K562 (cell line): ENCODE data around the gene OR52A5. TPM values are rescaled to one million over a fixed set of nuclear protein-coding genes. Genes with fewer than 3 reads are reported as not detected.

ENCODE experiments used
- CEBPG ChIP-seq, 3 experiments: fragments of 200-800 bp in 1 of 3; sonication (Bioruptor generic) in 1 of 3; sonication (generic) in 1 of 3; formaldehyde crosslinking in 1 of 3; IDR thresholded peaks in 2 of 3; conservative IDR thresholded peaks in 1 of 3; 2 replicates each; pipeline versions ENCODE4 v1.6.1 to v1.8.0; 2016 to 2022; ENCODE audit warnings: missing compliant biosample characterization in 2 of 3, missing genetic modification characterization in 2 of 3, mild to moderate bottlenecking in 1 of 3, missing genetic modification reagents in 1 of 3
- CHCHD3 ChIP-seq: fragments of 250-450 bp; sonication (Bioruptor Pico); IDR thresholded peaks from 2 replicates; pipeline ENCODE4 v2.1.2; 2022; ENCODE audit warnings: mild to moderate bottlenecking
- CHD1 ChIP-seq: fragments of 200-600 bp; sonication (generic); IDR thresholded peaks from one replicate; pipeline ENCODE4 v1.6.1; 2012; ENCODE audit warnings: mild to moderate bottlenecking, moderate library complexity, low read length, inconsistent platforms
- CTCF ChIP-seq, 3 experiments: IDR thresholded peaks in 2 of 3; conservative IDR thresholded peaks in 1 of 3; 2 replicates each; pipeline ENCODE4 v1.5.1; 2011 to 2012; ENCODE audit warnings: low read length in 3 of 3, mild to moderate bottlenecking in 3 of 3, control low read depth in 2 of 3, improper control_type of control experiment in 1 of 3, inconsistent platforms in 1 of 3, low read depth in 1 of 3, mixed read lengths in 1 of 3, moderate library complexity in 1 of 3; ENCODE audit not compliant: insufficient read depth in 2 of 3
- CXXC5 ChIP-seq: fragments of 250-450 bp; sonication (Bioruptor Pico); IDR thresholded peaks from 2 replicates; pipeline ENCODE4 v1.8.0; 2022; ENCODE audit warnings: inconsistent platforms, mild to moderate bottlenecking, moderate library complexity
- EP400 ChIP-seq: fragments of 450-650 bp; IDR thresholded peaks from 2 replicates; pipeline ENCODE4 v1.6.1; 2017; ENCODE audit warnings: antibody characterized with exemption, mild to moderate bottlenecking, moderate library complexity
- EZH2 ChIP-seq: IDR thresholded peaks from 2 replicates; pipeline ENCODE4 v1.6.1; 2012; ENCODE audit warnings: low read depth, mild to moderate bottlenecking, inconsistent platforms, low read length, borderline replicate concordance
- HCFC1 ChIP-seq: IDR thresholded peaks from 2 replicates; pipeline ENCODE4 v1.6.1; 2012; ENCODE audit warnings: low read depth, low read length, improper control_type of control experiment
- KLF13 ChIP-seq: fragments of 450-650 bp; IDR thresholded peaks from 2 replicates; pipeline ENCODE4 v1.6.1; 2016; ENCODE audit warnings: missing genetic modification characterization, low read depth, mild to moderate bottlenecking, missing compliant biosample characterization, moderate library complexity, borderline replicate concordance
- POLR3G ChIP-seq: IDR thresholded peaks from 2 replicates; pipeline ENCODE4 v1.6.1; 2011; ENCODE audit not compliant: insufficient read length, insufficient replicate concordance; ENCODE audit errors: extremely low read depth
- RBBP5 ChIP-seq: fragments of 200-600 bp; sonication (generic); IDR thresholded peaks from 2 replicates; pipeline ENCODE4 v1.6.1; 2012; ENCODE audit warnings: borderline replicate concordance, mild to moderate bottlenecking, low read length, control low read depth, inconsistent platforms; ENCODE audit not compliant: insufficient read depth, poor library complexity, severe bottlenecking
- TAL1 ChIP-seq: fragments of 450-650 bp; IDR thresholded peaks from 2 replicates; pipeline ENCODE4 v1.6.1; 2016; ENCODE audit warnings: mild to moderate bottlenecking
- TCF3 ChIP-seq: sonication (generic); formaldehyde crosslinking; IDR thresholded peaks from 2 replicates; pipeline ENCODE4 v1.4.0; 2020; ENCODE audit warnings: mild to moderate bottlenecking, missing genetic modification reagents
- ZEB2 ChIP-seq: fragments of 450-650 bp; IDR thresholded peaks from 2 replicates; pipeline ENCODE4 v1.6.1; 2016
- polyA plus RNA-seq, 8 experiments: library from polyadenylated mRNA; depleted of rRNA in 4 of 8; stranded (reverse) in 5 of 8; unstranded in 3 of 8; fragments of >200 nt; fragmentation: Nextera tagmentation in 2 of 8; fragmentation: Illumina TruSeq in 1 of 8; extraction: Ambion mirVana in 2 of 8; extraction: Trizol in 1 of 8; gene quantifications; 2 replicates each; pipeline versions ENCODE4 v1.2.1 to v1.2.3, GENCODE V29; 2011 to 2014; ENCODE audit warnings: inconsistent platforms in 1 of 8, missing spikeins in 1 of 8
- total RNA-seq, 7 experiments: library from RNA; depleted of rRNA in 6 of 7; stranded (reverse); fragments of >200 nt in 6 of 7; fragmentation: Illumina TruSeq in 2 of 7; extraction: Trizol in 2 of 7; gene quantifications; 2 replicates each; pipeline versions ENCODE4 v1.2.1 to v1.2.3, GENCODE V29; 2011 to 2021; ENCODE audit warnings: low replicate concordance in 1 of 7
- TF ChIP-seq, protein P1 (sequence below): fragments of 450-650 bp; IDR thresholded peaks from 2 replicates; pipeline ENCODE4 v1.6.1; 2016; ENCODE audit warnings: mild to moderate bottlenecking
- TF ChIP-seq, protein P2 (sequence below): fragments of 250-450 bp; sonication (Bioruptor Pico); IDR thresholded peaks from 2 replicates; pipeline ENCODE4 v1.5.0; 2022; ENCODE audit warnings: mild to moderate bottlenecking

The OR52A5 gene
- total and polyA plus RNA-seq, 9 of the 15 experiments (the other 6 are each of a cell fraction or from before 2014, with no cell fraction given) = 0.04 to 1.1 (median 0.94) TPM; not detected in 6

GRCh38 chr11:5129457-5129877 lies 8.7 kb downstream of the OR52A5 start (continued):
- TF ChIP-seq CTCF (IDR thresholded peaks at IDR 0.05 in 2 of 3, conservative IDR thresholded peaks at IDR 0.05 in 1 of 3; ENCODE audit: insufficient read depth in 2 of 3, low read depth in 1 of 3, low read length in 3 of 3) (peak in 1 of 3 experiments; percentile 10; a peak in 1 of 6 replicates), EP400 (peak; percentile 69), TCF3 (CRISPR knock-in tag) (peak; percentile 71), POLR3G (no peak), CEBPG (CRISPR knock-in tag; IDR thresholded peaks at IDR 0.05) (peak; percentile 97), CEBPG (tag; conservative IDR thresholded peaks at IDR 0.05 in 1 of 2, IDR thresholded peaks at IDR 0.05 in 1 of 2) (peak; percentile 95 to 98), EZH2 (no peak), TAL1 (peak; percentile 63), CHCHD3 (CRISPR knock-in tag) (no peak), ZEB2 (peak; percentile 86), CXXC5 (CRISPR knock-in tag) (0 out of 2 replicates have a peak, but pooled peaks have one; percentile 40), HCFC1 (no peak), CHD1 (no peak), KLF13 (tag) (no peak), RBBP5 (no peak)
- TF ChIP-seq, protein P1, sequence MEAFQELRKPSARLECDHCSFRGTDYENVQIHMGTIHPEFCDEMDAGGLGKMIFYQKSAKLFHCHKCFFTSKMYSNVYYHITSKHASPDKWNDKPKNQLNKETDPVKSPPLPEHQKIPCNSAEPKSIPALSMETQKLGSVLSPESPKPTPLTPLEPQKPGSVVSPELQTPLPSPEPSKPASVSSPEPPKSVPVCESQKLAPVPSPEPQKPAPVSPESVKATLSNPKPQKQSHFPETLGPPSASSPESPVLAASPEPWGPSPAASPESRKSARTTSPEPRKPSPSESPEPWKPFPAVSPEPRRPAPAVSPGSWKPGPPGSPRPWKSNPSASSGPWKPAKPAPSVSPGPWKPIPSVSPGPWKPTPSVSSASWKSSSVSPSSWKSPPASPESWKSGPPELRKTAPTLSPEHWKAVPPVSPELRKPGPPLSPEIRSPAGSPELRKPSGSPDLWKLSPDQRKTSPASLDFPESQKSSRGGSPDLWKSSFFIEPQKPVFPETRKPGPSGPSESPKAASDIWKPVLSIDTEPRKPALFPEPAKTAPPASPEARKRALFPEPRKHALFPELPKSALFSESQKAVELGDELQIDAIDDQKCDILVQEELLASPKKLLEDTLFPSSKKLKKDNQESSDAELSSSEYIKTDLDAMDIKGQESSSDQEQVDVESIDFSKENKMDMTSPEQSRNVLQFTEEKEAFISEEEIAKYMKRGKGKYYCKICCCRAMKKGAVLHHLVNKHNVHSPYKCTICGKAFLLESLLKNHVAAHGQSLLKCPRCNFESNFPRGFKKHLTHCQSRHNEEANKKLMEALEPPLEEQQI = 0 out of 2 replicates have a peak, but pooled peaks have one; percentile 13
- TF ChIP-seq, protein P2, sequence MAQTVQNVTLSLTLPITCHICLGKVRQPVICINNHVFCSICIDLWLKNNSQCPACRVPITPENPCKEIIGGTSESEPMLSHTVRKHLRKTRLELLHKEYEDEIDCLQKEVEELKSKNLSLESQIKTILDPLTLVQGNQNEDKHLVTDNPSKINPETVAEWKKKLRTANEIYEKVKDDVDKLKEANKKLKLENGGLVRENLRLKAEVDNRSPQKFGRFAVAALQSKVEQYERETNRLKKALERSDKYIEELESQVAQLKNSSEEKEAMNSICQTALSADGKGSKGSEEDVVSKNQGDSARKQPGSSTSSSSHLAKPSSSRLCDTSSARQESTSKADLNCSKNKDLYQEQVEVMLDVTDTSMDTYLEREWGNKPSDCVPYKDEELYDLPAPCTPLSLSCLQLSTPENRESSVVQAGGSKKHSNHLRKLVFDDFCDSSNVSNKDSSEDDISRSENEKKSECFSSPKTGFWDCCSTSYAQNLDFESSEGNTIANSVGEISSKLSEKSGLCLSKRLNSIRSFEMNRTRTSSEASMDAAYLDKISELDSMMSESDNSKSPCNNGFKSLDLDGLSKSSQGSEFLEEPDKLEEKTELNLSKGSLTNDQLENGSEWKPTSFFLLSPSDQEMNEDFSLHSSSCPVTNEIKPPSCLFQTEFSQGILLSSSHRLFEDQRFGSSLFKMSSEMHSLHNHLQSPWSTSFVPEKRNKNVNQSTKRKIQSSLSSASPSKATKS (CRISPR knock-in tag) = no peak
